NCI-H1930 (cell line): ENCODE measurements around the gene KHDRBS2.
A peak's percentile ranks its signal among the peaks of the same experiment; 100 is the strongest.
"Not testable (repeated sequence)": the region's sequence is repeated elsewhere in the genome, so short reads cannot be mapped to it uniquely, and the experiment has no call there.

Experiments used
- DNase-seq, 2 experiments: peaks; one replicate each; lab custom pipeline; 2025; lab: John Stamatoyannopoulos, UW

KHDRBS2 gene

DNA sequence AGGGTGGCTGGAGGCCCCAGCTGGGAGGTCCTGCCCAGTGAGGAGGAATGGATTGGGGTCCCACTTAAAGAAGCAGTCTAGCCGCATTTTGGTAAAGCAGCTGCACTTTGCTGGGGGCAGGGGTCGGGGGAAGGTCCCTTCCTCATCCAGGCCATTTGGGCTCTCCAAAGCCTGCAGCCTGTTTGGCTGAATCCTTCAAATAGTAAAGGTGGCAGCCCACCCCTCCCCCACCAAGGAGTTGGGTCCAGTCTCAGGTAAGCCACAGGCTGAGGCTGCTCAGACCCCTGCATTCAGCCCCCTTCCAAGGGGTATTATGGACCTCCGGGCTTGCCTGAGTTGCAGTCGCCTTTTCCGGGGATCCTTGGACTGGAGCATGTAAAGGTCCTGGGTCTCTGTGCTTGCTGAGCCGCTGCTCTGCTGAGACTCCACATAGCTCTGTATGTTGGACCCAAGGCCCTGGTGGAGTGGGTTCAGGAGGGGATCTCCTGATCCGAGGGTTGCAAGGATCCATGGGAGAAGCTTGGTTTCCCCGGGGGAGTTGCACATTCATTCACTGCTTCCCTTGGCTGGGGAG is 417.4 kb downstream of the KHDRBS2 start:
- DNase-seq = no peak

- DNase-seq = no peak
Measured at GRCh38 chr6:61867635-61868034, 418.4 kb downstream of the KHDRBS2 start.

DNA sequence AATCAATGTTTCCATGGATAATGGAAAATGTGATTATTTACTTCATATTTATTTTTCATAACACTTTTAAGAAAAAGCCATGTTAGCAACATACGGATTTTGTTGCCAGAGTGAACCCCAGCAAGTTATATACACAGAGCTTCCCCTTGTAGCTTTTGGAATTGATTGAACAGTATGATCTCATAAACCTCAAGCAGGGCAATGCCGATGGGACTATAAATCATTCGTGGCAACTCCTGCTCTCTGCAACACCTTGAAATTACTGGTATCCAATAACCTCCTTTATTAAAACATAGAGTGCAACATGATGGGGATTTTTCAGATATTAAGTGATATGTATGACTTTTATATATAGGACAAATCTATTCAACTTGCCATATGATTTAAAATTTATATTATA is 428.5 kb downstream of the KHDRBS2 start:
- no peak for DNase-seq

- DNase-seq = no peak
Measured at GRCh38 chr6:61841958-61842357, 444.1 kb downstream of the KHDRBS2 start.

- DNase-seq = no peak
Measured at GRCh38 chr6:61835237-61835636, 450.8 kb downstream of the KHDRBS2 start.

GRCh38 chr6:61833176-61833755 is 452.8 kb downstream of the KHDRBS2 start:
- no peak for DNase-seq

DNA sequence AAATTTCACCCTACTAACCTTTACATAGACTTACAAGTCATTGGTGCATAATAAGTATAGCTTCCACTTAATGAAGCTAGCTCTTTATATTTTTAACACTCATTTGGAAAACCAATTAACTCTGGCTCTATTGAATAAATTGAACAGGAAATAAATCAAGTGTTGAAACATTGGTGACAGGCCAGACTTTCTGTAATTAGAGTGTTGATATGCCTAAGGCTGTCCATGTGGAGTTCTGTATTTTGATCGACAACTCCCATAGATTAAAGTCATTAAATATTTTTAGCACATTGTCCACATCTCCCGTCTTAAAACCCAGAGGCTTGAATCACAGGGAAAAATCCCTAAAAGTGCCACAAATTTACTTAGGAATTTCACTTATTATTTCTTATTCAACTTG is 468.3 kb downstream of the KHDRBS2 start:
- no peak for DNase-seq

DNA sequence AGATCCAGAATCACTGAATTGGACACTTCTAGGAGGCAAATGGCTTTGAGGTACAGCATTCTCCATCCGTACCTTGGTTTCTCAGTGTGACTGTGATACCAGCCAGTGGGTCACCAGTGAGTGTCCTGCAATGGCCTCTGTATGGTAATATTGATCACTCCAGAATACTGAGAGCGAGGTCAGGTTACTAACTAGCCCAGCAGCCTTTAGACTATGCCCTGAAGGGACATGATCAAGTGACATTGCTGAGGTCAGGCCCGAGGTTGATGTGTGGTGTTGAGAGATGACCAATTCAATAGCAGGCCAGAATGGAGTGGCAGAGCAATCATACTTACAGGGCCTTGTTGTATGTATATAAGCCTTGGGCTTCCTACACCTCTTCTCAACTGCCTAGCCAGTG is 476.0 kb downstream of the KHDRBS2 start:
- DNase-seq = no peak

- DNase-seq = peak in 1 of 2 experiments; percentile 2
Measured at GRCh38 chr6:61809004-61809595, 476.9 kb downstream of the KHDRBS2 start.

GRCh38 chr6:61787998-61788397 is 498.0 kb downstream of the KHDRBS2 start:
- DNase-seq = no peak

GRCh38 chr6:61769446-61769845 is 516.6 kb downstream of the KHDRBS2 start:
- DNase-seq = not testable (repeated sequence)

GRCh38 chr6:61755739-61756138 is 530.3 kb downstream of the KHDRBS2 start:
- DNase-seq = no peak

DNA sequence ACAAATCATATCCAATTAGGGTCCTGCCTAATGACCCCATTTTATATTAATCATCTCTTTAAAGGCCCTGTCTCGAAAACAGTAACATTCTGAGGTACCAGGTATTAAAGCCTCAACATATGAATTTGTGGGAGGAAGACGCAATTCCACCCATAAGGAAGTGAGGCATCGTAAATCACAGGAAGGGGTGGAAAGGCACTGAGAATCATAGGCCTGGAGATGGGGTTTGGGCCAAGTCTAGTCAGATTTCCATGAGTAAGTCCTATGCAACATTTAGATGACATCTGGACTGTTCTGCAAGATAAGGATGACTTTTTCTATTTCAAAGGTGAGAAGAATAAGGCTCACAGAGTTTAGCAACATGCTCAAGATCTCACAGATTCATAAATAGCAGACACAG is 534.0 kb downstream of the KHDRBS2 start:
- DNase-seq = no peak

GRCh38 chr6:61745994-61746393 is 540.0 kb downstream of the KHDRBS2 start:
- no peak for DNase-seq

DNA sequence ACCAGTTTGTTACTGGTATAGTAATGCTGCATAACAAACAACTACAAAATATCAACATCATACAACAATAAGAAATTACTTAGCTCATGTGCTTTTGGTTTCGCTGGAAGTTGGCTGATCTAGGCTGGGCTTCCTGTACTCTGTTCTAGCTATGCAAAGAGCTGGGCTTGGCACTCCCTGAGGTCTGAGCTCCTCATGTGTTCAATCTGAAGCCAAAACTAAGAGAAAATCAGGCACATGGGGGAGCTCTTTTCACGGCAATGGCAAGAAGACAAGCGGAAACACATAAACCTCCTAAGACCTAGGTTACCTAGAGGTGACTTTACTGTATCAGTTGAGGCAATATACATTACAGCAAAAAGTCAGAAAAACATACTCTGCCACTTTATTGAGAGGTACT is 574.2 kb downstream of the KHDRBS2 start:
- DNase-seq = no peak

DNA sequence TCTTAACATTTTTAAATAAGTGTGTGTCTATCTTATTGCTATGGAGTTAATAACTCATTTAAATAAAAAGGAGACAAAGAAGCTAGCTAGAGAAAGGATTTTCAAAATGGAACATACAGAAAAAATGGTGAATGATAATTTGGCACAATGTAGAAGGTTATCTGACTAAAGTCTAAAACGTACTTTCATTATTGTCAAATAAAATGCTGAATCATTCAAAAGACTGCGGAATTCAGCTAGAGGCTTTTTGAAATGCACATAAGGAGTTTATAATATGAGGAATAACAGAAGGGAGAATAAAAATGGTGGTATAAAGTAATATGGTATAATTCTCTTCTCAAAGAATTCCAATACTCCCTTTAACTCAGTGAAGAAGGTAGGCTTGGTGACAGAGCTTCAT is 597.9 kb downstream of the KHDRBS2 start:
- DNase-seq = no peak

DNA sequence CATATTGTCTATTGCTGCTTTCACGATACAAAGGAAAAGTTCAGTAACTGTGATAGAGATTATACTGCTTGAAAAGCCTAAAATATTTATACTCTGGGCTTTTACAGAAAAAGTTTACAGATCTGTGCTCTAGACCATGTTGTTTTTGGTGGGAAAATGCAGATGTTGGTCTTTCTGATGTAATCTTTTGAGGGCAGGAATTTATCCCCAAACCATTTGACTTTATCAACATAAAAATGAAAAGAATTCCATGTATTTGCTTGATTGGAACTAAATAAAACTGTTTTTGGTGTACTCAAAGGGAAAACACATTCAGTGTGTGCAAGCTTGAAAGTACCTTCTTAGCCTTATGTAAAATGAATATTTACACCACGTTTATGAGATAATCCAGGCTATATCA is 603.5 kb downstream of the KHDRBS2 start:
- no peak for DNase-seq

DNA sequence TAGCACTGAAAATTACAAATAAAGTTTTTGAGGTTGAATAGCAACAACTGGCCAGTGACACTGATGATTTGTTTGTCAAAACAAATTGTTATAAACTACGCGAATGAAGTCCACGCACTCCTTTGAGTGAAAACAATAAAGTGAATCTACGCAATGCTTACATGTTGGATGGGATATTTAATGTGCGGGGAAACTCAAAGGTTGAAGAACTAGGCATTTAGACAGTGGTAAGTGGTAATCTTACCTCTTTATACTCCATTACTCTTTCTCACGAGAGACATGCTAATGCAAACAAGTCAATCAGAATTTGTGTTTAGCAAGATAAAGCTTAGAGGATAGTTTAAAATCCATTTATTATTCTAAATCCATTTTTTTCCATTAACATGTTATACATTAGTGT is 606.4 kb downstream of the KHDRBS2 start:
- peak; percentile 31 to 50 for DNase-seq

DNA sequence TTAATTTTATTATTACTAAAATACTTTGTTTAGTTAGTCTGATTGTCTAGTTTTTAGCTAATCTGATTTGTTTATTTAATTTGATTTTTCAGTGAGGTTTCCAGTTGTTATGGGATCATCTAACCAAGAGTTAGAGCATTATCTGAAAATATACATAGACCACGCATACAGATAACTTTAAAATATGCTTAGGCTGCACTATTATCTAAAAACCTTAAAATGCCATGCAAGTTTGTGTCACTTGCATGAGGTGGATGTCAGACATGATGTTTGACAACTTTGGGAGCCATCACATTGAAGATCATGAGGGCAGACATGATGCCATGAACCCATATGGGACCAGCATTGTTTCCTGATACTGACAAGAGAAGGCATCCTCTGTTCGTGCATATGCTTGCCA is 610.3 kb downstream of the KHDRBS2 start:
- DNase-seq = no peak

DNA sequence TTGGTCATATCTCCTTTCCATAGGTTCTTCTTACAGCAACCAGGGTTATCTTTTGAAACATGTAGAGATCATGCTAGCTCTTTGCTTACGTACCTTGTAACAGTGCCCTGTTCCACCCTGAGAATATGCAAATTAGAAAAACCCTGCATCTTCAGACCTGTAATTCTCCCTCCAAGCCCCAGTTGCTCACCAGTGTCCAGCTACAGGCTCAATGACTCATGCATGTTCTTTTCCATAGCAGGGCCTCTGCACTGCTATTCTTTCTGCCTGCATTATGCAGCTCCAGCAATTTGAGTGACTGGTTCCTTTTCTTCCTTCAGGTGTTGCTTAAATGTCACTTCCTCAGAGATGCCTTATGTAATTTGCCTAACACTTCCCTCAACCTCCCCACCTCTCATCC is 636.2 kb downstream of the KHDRBS2 start:
- no peak for DNase-seq

- no peak for DNase-seq
Measured at GRCh38 chr6:61640463-61640862, 645.6 kb downstream of the KHDRBS2 start.
